Naive B cell (primary cell): ENCODE results near the gene RPS6KC1. TPM values are rescaled to one million over a fixed set of nuclear protein-coding genes. Genes with fewer than 3 reads are reported as not detected.

Source experiments
- ATAC-seq, 2 donors: fragments of 150-1000 bp; cut with Tn5 transposase; 2 replicates each; pipeline ENCODE4 v1.10.0; 2021; ENCODE audit warnings: low read depth in 2 of 2, mild to moderate bottlenecking in 2 of 2, moderate library complexity in 2 of 2
- DNase-seq: peaks from one replicate; pipeline ENCODE4 v3.0.0; 2022
- H3K27ac Mint-ChIP-seq, 6 donors: one replicate each; pipeline ENCODE4 v1.8.0; 2020 to 2022; ENCODE audit warnings: mild to moderate bottlenecking in 6 of 6, mixed read lengths in 6 of 6, moderate library complexity in 5 of 6, inconsistent platforms in 2 of 6
- H3K27me3 Mint-ChIP-seq, 3 donors: one replicate each; pipeline ENCODE4 v1.8.0; 2021 to 2022; ENCODE audit warnings: mixed read lengths in 3 of 3, mild to moderate bottlenecking in 1 of 3
- H3K36me3 Mint-ChIP-seq, 2 donors: one replicate each; pipeline ENCODE4 v1.8.0; 2020 to 2022; ENCODE audit warnings: mixed read lengths in 2 of 2, inconsistent platforms in 1 of 2, mild to moderate bottlenecking in 1 of 2
- H3K4me1 Mint-ChIP-seq, 3 donors: one replicate each; pipeline ENCODE4 v1.8.0; 2020 to 2022; ENCODE audit warnings: mixed read lengths in 3 of 3, inconsistent platforms in 1 of 3, mild to moderate bottlenecking in 1 of 3, moderate library complexity in 1 of 3
- H3K4me3 Mint-ChIP-seq, 8 donors: one replicate each; pipeline ENCODE4 v1.8.0; 2020 to 2022; ENCODE audit warnings: mild to moderate bottlenecking in 8 of 8, mixed read lengths in 8 of 8, moderate library complexity in 8 of 8, inconsistent platforms in 2 of 8
- H3K9me3 Mint-ChIP-seq, 7 donors: one replicate each; pipeline ENCODE4 v1.8.0; 2020 to 2022; ENCODE audit warnings: mixed read lengths in 7 of 7, mild to moderate bottlenecking in 5 of 7, inconsistent platforms in 2 of 7, moderate library complexity in 1 of 7
- polyA plus RNA-seq, 6 donors: library from polyadenylated mRNA; unstranded; fragments of 300-500 nt; fragmentation: Illumina TruSeq; gene quantifications; one replicate each; pipeline ENCODE4 v1.2.3, GENCODE V29; 2021; ENCODE audit warnings: low read depth in 6 of 6

RPS6KC1 gene
- polyA plus RNA-seq, 6 donors from 2014 or later: 5.2 to 13.1 (median 7.5) TPM

GRCh38 chr1:213249395-213249794, 198.4 kb downstream of the RPS6KC1 start:
- no peak for DNase-seq
- ATAC-seq: no peak
- peaks cover 0 to 8% of the 10 kb centered on the region in 2 donors for H3K36me3 Mint-ChIP-seq
- H3K27ac Mint-ChIP-seq: no peak overlapping the region
- no peak overlapping the region for H3K4me3 Mint-ChIP-seq
- H3K27me3 Mint-ChIP-seq: no peaks in the 10 kb centered on the region
- no peaks in the 10 kb centered on the region for H3K9me3 Mint-ChIP-seq
- no peaks in the 10 kb centered on the region for H3K4me1 Mint-ChIP-seq

- Mint-ChIP-seq H3K27me3 (no peaks in the 10 kb centered on the region), H3K36me3 (peaks cover 0 to 8% of the 10 kb centered on the region in 2 donors), H3K9me3 (no peaks in the 10 kb centered on the region), H3K4me1 (no peaks in the 10 kb centered on the region), H3K27ac (no peak overlapping the region), H3K4me3 (no peak overlapping the region)
- DNase-seq: no peak
- no peak for ATAC-seq
These were observed 199.0 kb downstream of the RPS6KC1 start for GRCh38 chr1:213250041-213250440.

- Mint-ChIP-seq H3K9me3 (no peaks in the 10 kb centered on the region), H3K4me1 (no peaks in the 10 kb centered on the region), H3K27ac (no peak overlapping the region), H3K36me3 (peaks cover 0 to 8% of the 10 kb centered on the region in 2 donors), H3K27me3 (no peaks in the 10 kb centered on the region), H3K4me3 (no peak overlapping the region)
- DNase-seq: no peak
- ATAC-seq: no peak
These were observed 199.4 kb downstream of the RPS6KC1 start for GRCh38 chr1:213250446-213250845.

GRCh38 chr1:213251972-213252371, 200.9 kb downstream of the RPS6KC1 start:
- no peaks in the 10 kb centered on the region for H3K27me3 Mint-ChIP-seq
- H3K27ac Mint-ChIP-seq: no peak overlapping the region
- peaks cover 8% of the 10 kb centered on the region in 2 donors for H3K36me3 Mint-ChIP-seq
- DNase-seq (no peak), ATAC-seq (no peak)
- no peak overlapping the region for H3K4me3 Mint-ChIP-seq
- H3K9me3 Mint-ChIP-seq: no peaks in the 10 kb centered on the region
- no peaks in the 10 kb centered on the region for H3K4me1 Mint-ChIP-seq

GRCh38 chr1:213256438-213257087, 205.5 kb downstream of the RPS6KC1 start:
- Mint-ChIP-seq H3K9me3 (no peaks in the 10 kb centered on the region), H3K36me3 (peaks cover 0 to 8% of the 10 kb centered on the region in 2 donors), H3K27me3 (no peaks in the 10 kb centered on the region), H3K4me3 (no peak overlapping the region), H3K4me1 (no peaks in the 10 kb centered on the region), H3K27ac (no peak overlapping the region)
- DNase-seq (no peak), ATAC-seq (no peak)

- Mint-ChIP-seq H3K9me3 (no peaks in the 10 kb centered on the region), H3K4me3 (no peak overlapping the region), H3K36me3 (peaks cover 19 to 22% of the 10 kb centered on the region in 2 donors), H3K27me3 (no peaks in the 10 kb centered on the region), H3K4me1 (no peaks in the 10 kb centered on the region), H3K27ac (no peak overlapping the region)
- DNase-seq (no peak), ATAC-seq (no peak)
These were observed 209.5 kb downstream of the RPS6KC1 start for GRCh38 chr1:213260311-213261075.

GRCh38 chr1:213264531-213264930, 213.5 kb downstream of the RPS6KC1 start:
- Mint-ChIP-seq H3K36me3 (peaks cover 28 to 42% of the 10 kb centered on the region in 2 donors), H3K4me3 (no peak overlapping the region), H3K9me3 (peaks cover 4 to 25% (median 14%) of the 10 kb centered on the region in 7 donors), H3K27ac (no peak overlapping the region), H3K4me1 (no peaks in the 10 kb centered on the region), H3K27me3 (no peaks in the 10 kb centered on the region)
- DNase-seq: no peak
- ATAC-seq: no peak

GRCh38 chr1:213266983-213267772, 216.1 kb downstream of the RPS6KC1 start:
- Mint-ChIP-seq H3K9me3 (peaks cover 6 to 25% (median 14%) of the 10 kb centered on the region in 7 donors), H3K4me1 (no peaks in the 10 kb centered on the region), H3K36me3 (peaks cover 31 to 39% of the 10 kb centered on the region in 2 donors), H3K4me3 (no peak overlapping the region), H3K27ac (no peak overlapping the region), H3K27me3 (no peaks in the 10 kb centered on the region)
- no peak for ATAC-seq
- DNase-seq: no peak

GRCh38 chr1:213268221-213268620, 217.2 kb downstream of the RPS6KC1 start:
- no peaks in the 10 kb centered on the region for H3K27me3 Mint-ChIP-seq
- no peak for DNase-seq

GRCh38 chr1:213269829-213270228, 218.8 kb downstream of the RPS6KC1 start:
- Mint-ChIP-seq H3K36me3 (peaks cover 28 to 34% of the 10 kb centered on the region in 2 donors), H3K4me1 (peaks cover 0 to 4% (median 0%) of the 10 kb centered on the region in 3 donors), H3K4me3 (no peak overlapping the region), H3K27me3 (no peaks in the 10 kb centered on the region), H3K27ac (no peak overlapping the region), H3K9me3 (peaks cover 6 to 25% (median 14%) of the 10 kb centered on the region in 7 donors)
- no peak for DNase-seq
- ATAC-seq: no peak

More at GRCh38 chr1:213268221-213268620, 217.2 kb downstream of the RPS6KC1 start:
- Mint-ChIP-seq H3K4me1 (no peaks in the 10 kb centered on the region), H3K9me3 (peaks cover 6 to 25% (median 14%) of the 10 kb centered on the region in 7 donors), H3K4me3 (no peak overlapping the region), H3K36me3 (peaks cover 32 to 39% of the 10 kb centered on the region in 2 donors), H3K27ac (no peak overlapping the region)
- no peak for ATAC-seq

GRCh38 chr1:213273546-213273945, 222.5 kb downstream of the RPS6KC1 start:
- Mint-ChIP-seq H3K4me3 (no peak overlapping the region), H3K36me3 (peaks cover 18 to 29% of the 10 kb centered on the region in 2 donors), H3K27ac (no peak overlapping the region), H3K27me3 (no peaks in the 10 kb centered on the region), H3K4me1 (peaks cover 0 to 4% (median 0%) of the 10 kb centered on the region in 3 donors), H3K9me3 (peaks cover 0 to 6% (median 2%) of the 10 kb centered on the region in 7 donors)
- DNase-seq (no peak), ATAC-seq (no peak)

GRCh38 chr1:213274140-213274539, 223.1 kb downstream of the RPS6KC1 start:
- Mint-ChIP-seq H3K9me3 (peaks cover 0 to 6% (median 0%) of the 10 kb centered on the region in 7 donors), H3K27me3 (no peaks in the 10 kb centered on the region), H3K4me1 (peaks cover 0 to 4% (median 0%) of the 10 kb centered on the region in 3 donors), H3K36me3 (peaks cover 18 to 27% of the 10 kb centered on the region in 2 donors), H3K27ac (no peak overlapping the region), H3K4me3 (no peak overlapping the region)
- ATAC-seq: no peak
- DNase-seq: no peak

GRCh38 chr1:213275293-213275692, 224.3 kb downstream of the RPS6KC1 start:
- H3K9me3 Mint-ChIP-seq: peaks cover 0 to 2% (median 0%) of the 10 kb centered on the region in 7 donors
- DNase-seq (no peak), ATAC-seq (no peak)
- peaks cover 0 to 4% (median 0%) of the 10 kb centered on the region in 3 donors for H3K4me1 Mint-ChIP-seq
- peaks cover 12 to 20% of the 10 kb centered on the region in 2 donors for H3K36me3 Mint-ChIP-seq
- no peak overlapping the region for H3K27ac Mint-ChIP-seq
- H3K27me3 Mint-ChIP-seq: no peaks in the 10 kb centered on the region
- H3K4me3 Mint-ChIP-seq: no peak overlapping the region
